Astrocyte (in vitro differentiated cells and primary cell): ENCODE measurements around the gene TAF4. TPM values are rescaled to one million over a fixed set of nuclear protein-coding genes. Genes with fewer than 3 reads are reported as not detected.
"Not testable (repeated sequence)": the region's sequence is repeated elsewhere in the genome, so short reads cannot be mapped to it uniquely, and the experiment has no call there.

Experiments
- DNase-seq: peaks from one replicate; pipeline ENCODE4 v3.0.0-alpha.2; 2010; ENCODE audit warnings: low read depth
- FAIRE-seq: peaks from 2 replicates; lab custom pipeline; 2011; peaks lifted over from hg19 to GRCh38; lab: Jason Lieb, UNC
- H2AFZ ChIP-seq: 2 replicates; pipeline ENCODE4 v1.6.0; 2012; ENCODE audit warnings: low read depth, low read length, inconsistent platforms
- H3K27ac ChIP-seq: 2 replicates; pipeline ENCODE4 v1.5.1; 2011; ENCODE audit warnings: low read depth, low read length, inconsistent platforms
- H3K27me3 ChIP-seq: 2 replicates; pipeline ENCODE4 v1.6.0; 2011; ENCODE audit warnings: low read length, inconsistent platforms; ENCODE audit not compliant: insufficient read depth
- H3K36me3 ChIP-seq: 2 replicates; pipeline ENCODE4 v1.5.1; 2011; ENCODE audit warnings: low read length, inconsistent platforms; ENCODE audit not compliant: insufficient read depth
- H3K4me1 ChIP-seq: 2 replicates; pipeline ENCODE4 v1.5.1; 2011; ENCODE audit warnings: low read length, inconsistent platforms; ENCODE audit not compliant: insufficient read depth
- H3K4me2 ChIP-seq: 2 replicates; pipeline ENCODE4 v1.6.0; 2012; ENCODE audit warnings: low read length, inconsistent platforms
- H3K4me3 ChIP-seq: 2 replicates; pipeline ENCODE4 v1.5.1; 2011; ENCODE audit warnings: low read depth, mild to moderate bottlenecking, low read length, inconsistent platforms; ENCODE audit not compliant: insufficient read depth
- H3K79me2 ChIP-seq: 2 replicates; pipeline ENCODE4 v1.6.0; 2012; ENCODE audit warnings: mild to moderate bottlenecking, low read length, inconsistent platforms; ENCODE audit not compliant: insufficient read depth
- H3K9ac ChIP-seq: 2 replicates; pipeline ENCODE4 v1.6.0; 2012; ENCODE audit warnings: mild to moderate bottlenecking, low read length, inconsistent platforms
- H3K9me3 ChIP-seq: 2 replicates; pipeline ENCODE4 v1.5.1; 2012; ENCODE audit warnings: low read depth, mild to moderate bottlenecking, low read length, inconsistent platforms; ENCODE audit not compliant: insufficient read depth
- H4K20me1 ChIP-seq: 2 replicates; pipeline ENCODE4 v1.6.0; 2012; ENCODE audit warnings: low read length, inconsistent platforms; ENCODE audit not compliant: insufficient read depth
- H3K27ac Mint-ChIP-seq: one replicate; pipeline ENCODE4 v1.8.0; 2021; ENCODE audit warnings: mild to moderate bottlenecking, mixed read lengths; ENCODE audit not compliant: unreplicated experiment
- H3K27me3 Mint-ChIP-seq: one replicate; pipeline ENCODE4 v1.8.0; 2021; ENCODE audit warnings: low read depth, mixed read lengths; ENCODE audit not compliant: unreplicated experiment
- H3K36me3 Mint-ChIP-seq: one replicate; pipeline ENCODE4 v1.8.0; 2021; ENCODE audit warnings: low read depth, mixed read lengths; ENCODE audit not compliant: unreplicated experiment
- H3K4me1 Mint-ChIP-seq: one replicate; pipeline ENCODE4 v1.8.0; 2021; ENCODE audit warnings: low read depth, mixed read lengths; ENCODE audit not compliant: unreplicated experiment
- H3K4me3 Mint-ChIP-seq: one replicate; pipeline ENCODE4 v1.8.0; 2021; ENCODE audit warnings: mild to moderate bottlenecking, moderate library complexity, mixed read lengths; ENCODE audit not compliant: unreplicated experiment
- H3K9me3 Mint-ChIP-seq: one replicate; pipeline ENCODE4 v1.8.0; 2021; ENCODE audit warnings: mild to moderate bottlenecking, mixed read lengths; ENCODE audit not compliant: unreplicated experiment
- EZH2 ChIP-seq: IDR thresholded peaks from 2 replicates; pipeline ENCODE4 v1.6.1; 2012; ENCODE audit warnings: mild to moderate bottlenecking, low read length, inconsistent platforms; ENCODE audit not compliant: insufficient read depth
- total RNA-seq: library from RNA; stranded (reverse); gene quantifications from 2 replicates; pipeline ENCODE4 v1.2.1, GENCODE V29; 2021
- TF ChIP-seq, protein P1 (sequence below): IDR thresholded peaks from 2 replicates; pipeline ENCODE4 v1.5.1; 2011; ENCODE audit warnings: low read depth, mild to moderate bottlenecking, inconsistent platforms, low read length, moderate library complexity; ENCODE audit not compliant: insufficient read depth

The TAF4 gene
- total RNA-seq, 1 donor from 2014 or later, result 11.8 TPM

DNA sequence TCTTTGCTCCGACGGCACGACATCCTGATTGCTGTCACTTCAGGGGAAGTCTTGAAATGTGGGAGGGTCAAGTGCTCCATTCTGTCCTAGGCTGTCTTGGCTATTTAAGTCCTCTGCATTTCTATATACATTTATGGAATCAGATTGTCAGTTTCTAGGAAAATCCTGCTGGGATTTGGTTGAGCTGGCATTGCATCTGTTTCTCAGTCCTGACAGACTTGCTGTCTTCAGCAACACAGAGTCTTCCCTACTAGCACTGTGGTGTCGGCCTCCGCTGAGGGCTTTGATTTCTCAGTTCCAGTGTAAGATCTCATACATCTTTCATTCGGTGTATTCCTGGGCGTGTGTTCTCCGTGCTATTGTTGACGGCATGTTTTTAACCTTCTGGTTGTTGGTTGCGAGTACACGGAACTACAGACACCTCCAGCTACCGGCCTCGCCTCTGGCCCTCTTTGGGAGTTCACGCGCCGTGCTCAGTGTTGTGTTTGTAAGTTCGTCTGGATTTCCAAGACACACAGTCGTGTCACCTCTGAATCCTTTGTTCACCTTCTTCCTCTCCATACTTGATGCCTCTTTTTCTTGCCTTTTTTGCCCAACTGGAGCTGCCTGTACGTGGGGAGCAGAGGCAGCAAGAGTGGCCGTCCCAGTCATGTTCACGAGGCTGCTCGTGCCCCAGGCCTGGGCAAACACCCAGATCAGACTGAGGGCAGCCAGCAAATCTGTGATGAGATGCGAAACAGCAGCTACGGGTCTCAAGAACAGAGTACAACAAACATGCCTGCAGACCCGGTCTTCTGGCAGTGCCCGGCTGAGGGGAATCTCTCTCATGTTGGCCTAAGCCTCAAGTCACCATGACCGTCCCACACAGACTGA lies 92.8 kb downstream of the TAF4 start:
- no peaks in the 10 kb centered on the region for H3K27me3 ChIP-seq
- H3K9me3 ChIP-seq, result no peaks in the 10 kb centered on the region
- DNase-seq (no peak), FAIRE-seq (no peak)
- no peaks in the 10 kb centered on the region for H3K4me1 ChIP-seq
- no peak overlapping the region for H3K27ac ChIP-seq
- H4K20me1 ChIP-seq, result peaks cover 18% of the 10 kb centered on the region
- H3K79me2 ChIP-seq, result no peaks in the 10 kb centered on the region
- Mint-ChIP-seq H3K4me3 (no peak overlapping the region), H3K27me3 (no peaks in the 10 kb centered on the region), H3K27ac (no peak overlapping the region), H3K9me3 (no peaks in the 10 kb centered on the region), H3K4me1 (no peaks in the 10 kb centered on the region), H3K36me3 (peaks cover 24% of the 10 kb centered on the region)
- TF ChIP-seq, protein P1, sequence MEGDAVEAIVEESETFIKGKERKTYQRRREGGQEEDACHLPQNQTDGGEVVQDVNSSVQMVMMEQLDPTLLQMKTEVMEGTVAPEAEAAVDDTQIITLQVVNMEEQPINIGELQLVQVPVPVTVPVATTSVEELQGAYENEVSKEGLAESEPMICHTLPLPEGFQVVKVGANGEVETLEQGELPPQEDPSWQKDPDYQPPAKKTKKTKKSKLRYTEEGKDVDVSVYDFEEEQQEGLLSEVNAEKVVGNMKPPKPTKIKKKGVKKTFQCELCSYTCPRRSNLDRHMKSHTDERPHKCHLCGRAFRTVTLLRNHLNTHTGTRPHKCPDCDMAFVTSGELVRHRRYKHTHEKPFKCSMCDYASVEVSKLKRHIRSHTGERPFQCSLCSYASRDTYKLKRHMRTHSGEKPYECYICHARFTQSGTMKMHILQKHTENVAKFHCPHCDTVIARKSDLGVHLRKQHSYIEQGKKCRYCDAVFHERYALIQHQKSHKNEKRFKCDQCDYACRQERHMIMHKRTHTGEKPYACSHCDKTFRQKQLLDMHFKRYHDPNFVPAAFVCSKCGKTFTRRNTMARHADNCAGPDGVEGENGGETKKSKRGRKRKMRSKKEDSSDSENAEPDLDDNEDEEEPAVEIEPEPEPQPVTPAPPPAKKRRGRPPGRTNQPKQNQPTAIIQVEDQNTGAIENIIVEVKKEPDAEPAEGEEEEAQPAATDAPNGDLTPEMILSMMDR, result no peak
- no peak for TF ChIP-seq EZH2
- H3K4me2 ChIP-seq, result no peak overlapping the region
- no peak overlapping the region for H3K9ac ChIP-seq
- H3K36me3 ChIP-seq, result peaks cover 3% of the 10 kb centered on the region
- no peak overlapping the region for H2AFZ ChIP-seq
- no peak overlapping the region for H3K4me3 ChIP-seq

GRCh38 chr20:61971595-61971994 lies 94.1 kb downstream of the TAF4 start:
- FAIRE-seq, result not testable (repeated sequence)

GRCh38 chr20:61970357-61970756 lies 95.3 kb downstream of the TAF4 start:
- H2AFZ ChIP-seq, result no peak overlapping the region
- no peaks in the 10 kb centered on the region for H4K20me1 ChIP-seq
- FAIRE-seq (no peak), DNase-seq (no peak)
- H3K4me1 Mint-ChIP-seq, result no peaks in the 10 kb centered on the region
- no peak overlapping the region for H3K4me3 Mint-ChIP-seq
- H3K9ac ChIP-seq, result no peak overlapping the region
- no peak overlapping the region for H3K4me3 ChIP-seq
- no peaks in the 10 kb centered on the region for H3K79me2 ChIP-seq
- no peaks in the 10 kb centered on the region for H3K9me3 Mint-ChIP-seq
- no peak overlapping the region for H3K27ac ChIP-seq
- peaks cover 3% of the 10 kb centered on the region for H3K36me3 ChIP-seq
- H3K9me3 ChIP-seq, result no peaks in the 10 kb centered on the region
- TF ChIP-seq EZH2, result no peak
- TF ChIP-seq, protein P1, result no peak
- no peaks in the 10 kb centered on the region for H3K27me3 Mint-ChIP-seq
- H3K4me2 ChIP-seq, result no peak overlapping the region
- no peaks in the 10 kb centered on the region for H3K27me3 ChIP-seq
- H3K4me1 ChIP-seq, result no peaks in the 10 kb centered on the region
- no peak overlapping the region for H3K27ac Mint-ChIP-seq
- peaks cover 21% of the 10 kb centered on the region for H3K36me3 Mint-ChIP-seq

More at GRCh38 chr20:61971595-61971994, 94.1 kb downstream of the TAF4 start:
- not testable (repeated sequence) for H3K36me3 ChIP-seq, H3K27me3 Mint-ChIP-seq, DNase-seq, H3K9me3 ChIP-seq, H3K27ac Mint-ChIP-seq, H3K4me3 Mint-ChIP-seq, H3K27me3 ChIP-seq, H3K27ac ChIP-seq, H3K4me2 ChIP-seq, H3K79me2 ChIP-seq, H3K4me1 Mint-ChIP-seq, H3K9ac ChIP-seq, H2AFZ ChIP-seq, H3K9me3 Mint-ChIP-seq, H4K20me1 ChIP-seq, H3K4me1 ChIP-seq, H3K4me3 ChIP-seq
- peaks cover 21% of the 10 kb centered on the region for H3K36me3 Mint-ChIP-seq
